ENCODE measurements around the gene LY6G5C.

The LY6G5C gene

GRCh38 chr6:31723980-31724691 is 43.3 kb upstream of the LY6G5C start:
- H3K4me1 ChIP-seq (ENCODE audit: control insufficient read depth in 1 of 2, insufficient read depth in 2 of 2, low read length in 2 of 2): peaks cover 27 to 30% of the 10 kb centered on the region in 2 donors
- no peaks in the 10 kb centered on the region for H3K9me3 ChIP-seq (ENCODE audit: control insufficient read depth in 1 of 2, low read length in 2 of 2)
- H3K9ac ChIP-seq (ENCODE audit: low read depth in 1 of 2, low read length in 2 of 2): no peak overlapping the region
- H3K27ac ChIP-seq (ENCODE audit: low read depth, low read length): no peak overlapping the region
- H3K36me3 ChIP-seq (ENCODE audit: control insufficient read depth in 1 of 2, insufficient read depth in 2 of 2, low read length in 2 of 2): peaks cover 3 to 21% of the 10 kb centered on the region in 2 donors
- no peak overlapping the region for H3K4me3 ChIP-seq (ENCODE audit: low read depth in 1 of 2, low read length in 2 of 2)
- H3K27me3 ChIP-seq (ENCODE audit: control insufficient read depth in 1 of 2, insufficient read depth in 2 of 2, low read length in 2 of 2): no peaks in the 10 kb centered on the region

- Histone ChIP-seq H3K27ac (ENCODE audit: low read depth, low read length) (no peak within 1 kb of the TSS), H3K4me1 (ENCODE audit: control insufficient read depth in 1 of 2, insufficient read depth in 2 of 2, low read length in 2 of 2) (peaks cover 26 to 31% of the 10 kb centered on the region in 2 donors), H3K9me3 (ENCODE audit: control insufficient read depth in 1 of 2, low read length in 2 of 2) (no peaks in the 10 kb centered on the region), H3K27me3 (ENCODE audit: control insufficient read depth in 1 of 2, insufficient read depth in 2 of 2, low read length in 2 of 2) (no peaks in the 10 kb centered on the region), H3K36me3 (ENCODE audit: control insufficient read depth in 1 of 2, insufficient read depth in 2 of 2, low read length in 2 of 2) (peaks cover under 1 to 21% of the 10 kb centered on the region in 2 donors), H3K4me3 (ENCODE audit: low read depth in 1 of 2, low read length in 2 of 2) (no peak within 1 kb of the TSS), H3K9ac (ENCODE audit: low read depth in 1 of 2, low read length in 2 of 2) (no peak within 1 kb of the TSS)
Observed at GRCh38 chr6:31723245-31723979, 42.5 kb upstream of the LY6G5C start, which contains the start of gene MPIG6B. TSS of gene MPIG6B (plus strand) at chr6:31723373. CDS start at chr6:31723384, 11 bp downstream.

- Histone ChIP-seq H3K9ac (ENCODE audit: low read depth in 1 of 2, low read length in 2 of 2) (no peak overlapping the region), H3K36me3 (ENCODE audit: control insufficient read depth in 1 of 2, insufficient read depth in 2 of 2, low read length in 2 of 2) (peaks cover 0 to 15% of the 10 kb centered on the region in 2 donors), H3K27ac (ENCODE audit: low read depth, low read length) (no peak overlapping the region), H3K27me3 (ENCODE audit: control insufficient read depth in 1 of 2, insufficient read depth in 2 of 2, low read length in 2 of 2) (no peaks in the 10 kb centered on the region), H3K9me3 (ENCODE audit: control insufficient read depth in 1 of 2, low read length in 2 of 2) (no peaks in the 10 kb centered on the region), H3K4me1 (ENCODE audit: control insufficient read depth in 1 of 2, insufficient read depth in 2 of 2, low read length in 2 of 2) (peaks cover 20 to 29% of the 10 kb centered on the region in 2 donors), H3K4me3 (ENCODE audit: low read depth in 1 of 2, low read length in 2 of 2) (no peak overlapping the region)
Observed at GRCh38 chr6:31722173-31722572, 41.3 kb upstream of the LY6G5C start.

GRCh38 chr6:31721351-31722020 is 40.6 kb upstream of the LY6G5C start, which contains the start of gene LY6G6C:
TSS of gene LY6G6C (minus strand) at chr6:31721746. CDS start at chr6:31721679, 67 bp downstream.
- H3K36me3 ChIP-seq (ENCODE audit: control insufficient read depth in 1 of 2, insufficient read depth in 2 of 2, low read length in 2 of 2): peaks cover 0 to 9% of the 10 kb centered on the region in 2 donors
- peaks cover 16 to 23% of the 10 kb centered on the region in 2 donors for H3K4me1 ChIP-seq (ENCODE audit: control insufficient read depth in 1 of 2, insufficient read depth in 2 of 2, low read length in 2 of 2)
- H3K27ac ChIP-seq (ENCODE audit: low read depth, low read length): no peak within 1 kb of the TSS
- no peaks in the 10 kb centered on the region for H3K27me3 ChIP-seq (ENCODE audit: control insufficient read depth in 1 of 2, insufficient read depth in 2 of 2, low read length in 2 of 2)
- H3K9me3 ChIP-seq (ENCODE audit: control insufficient read depth in 1 of 2, low read length in 2 of 2): no peaks in the 10 kb centered on the region
- no peak within 1 kb of the TSS for H3K4me3 ChIP-seq (ENCODE audit: low read depth in 1 of 2, low read length in 2 of 2)
- no peak within 1 kb of the TSS for H3K9ac ChIP-seq (ENCODE audit: low read depth in 1 of 2, low read length in 2 of 2)

- Histone ChIP-seq H3K36me3 (ENCODE audit: control insufficient read depth in 1 of 2, insufficient read depth in 2 of 2, low read length in 2 of 2) (no peaks in the 10 kb centered on the region), H3K9ac (ENCODE audit: low read depth in 1 of 2, low read length in 2 of 2) (no peak overlapping the region), H3K27ac (ENCODE audit: low read depth, low read length) (no peak overlapping the region), H3K4me1 (ENCODE audit: control insufficient read depth in 1 of 2, insufficient read depth in 2 of 2, low read length in 2 of 2) (peaks cover 11 to 23% of the 10 kb centered on the region in 2 donors), H3K9me3 (ENCODE audit: control insufficient read depth in 1 of 2, low read length in 2 of 2) (no peaks in the 10 kb centered on the region), H3K27me3 (ENCODE audit: control insufficient read depth in 1 of 2, insufficient read depth in 2 of 2, low read length in 2 of 2) (no peaks in the 10 kb centered on the region), H3K4me3 (ENCODE audit: low read depth in 1 of 2, low read length in 2 of 2) (no peak overlapping the region)
Observed at GRCh38 chr6:31720196-31720770, 39.4 kb upstream of the LY6G5C start.

- H3K9ac ChIP-seq (ENCODE audit: low read depth in 1 of 2, low read length in 2 of 2): peak overlapping the region in 1 of 2 donors; percentile 38
- no peak overlapping the region for H3K4me3 ChIP-seq (ENCODE audit: low read depth in 1 of 2, low read length in 2 of 2)
- peaks cover 14 to 27% of the 10 kb centered on the region in 2 donors for H3K4me1 ChIP-seq (ENCODE audit: control insufficient read depth in 1 of 2, insufficient read depth in 2 of 2, low read length in 2 of 2)
- H3K27me3 ChIP-seq (ENCODE audit: control insufficient read depth in 1 of 2, insufficient read depth in 2 of 2, low read length in 2 of 2): no peaks in the 10 kb centered on the region
- H3K36me3 ChIP-seq (ENCODE audit: control insufficient read depth in 1 of 2, insufficient read depth in 2 of 2, low read length in 2 of 2): no peaks in the 10 kb centered on the region
- no peaks in the 10 kb centered on the region for H3K9me3 ChIP-seq (ENCODE audit: control insufficient read depth in 1 of 2, low read length in 2 of 2)
- H3K27ac ChIP-seq (ENCODE audit: low read depth, low read length): no peak overlapping the region
Observed at GRCh38 chr6:31719001-31719400, 38.1 kb upstream of the LY6G5C start.

- Histone ChIP-seq H3K36me3 (ENCODE audit: control insufficient read depth in 1 of 2, insufficient read depth in 2 of 2, low read length in 2 of 2) (no peaks in the 10 kb centered on the region), H3K27ac (ENCODE audit: low read depth, low read length) (no peak overlapping the region), H3K4me1 (ENCODE audit: control insufficient read depth in 1 of 2, insufficient read depth in 2 of 2, low read length in 2 of 2) (peaks cover 17 to 34% of the 10 kb centered on the region in 2 donors), H3K9me3 (ENCODE audit: control insufficient read depth in 1 of 2, low read length in 2 of 2) (no peaks in the 10 kb centered on the region), H3K27me3 (ENCODE audit: control insufficient read depth in 1 of 2, insufficient read depth in 2 of 2, low read length in 2 of 2) (no peaks in the 10 kb centered on the region), H3K4me3 (ENCODE audit: low read depth in 1 of 2, low read length in 2 of 2) (no peak overlapping the region), H3K9ac (ENCODE audit: low read depth in 1 of 2, low read length in 2 of 2) (no peak overlapping the region)
Observed at GRCh38 chr6:31718265-31718664, 37.4 kb upstream of the LY6G5C start.

- Histone ChIP-seq H3K27ac (ENCODE audit: low read depth, low read length) (no peak overlapping the region), H3K9me3 (ENCODE audit: control insufficient read depth in 1 of 2, low read length in 2 of 2) (no peaks in the 10 kb centered on the region), H3K27me3 (ENCODE audit: control insufficient read depth in 1 of 2, insufficient read depth in 2 of 2, low read length in 2 of 2) (no peaks in the 10 kb centered on the region), H3K4me1 (ENCODE audit: control insufficient read depth in 1 of 2, insufficient read depth in 2 of 2, low read length in 2 of 2) (peaks cover 17 to 34% of the 10 kb centered on the region in 2 donors), H3K4me3 (ENCODE audit: low read depth in 1 of 2, low read length in 2 of 2) (no peak overlapping the region), H3K36me3 (ENCODE audit: control insufficient read depth in 1 of 2, insufficient read depth in 2 of 2, low read length in 2 of 2) (no peaks in the 10 kb centered on the region), H3K9ac (ENCODE audit: low read depth in 1 of 2, low read length in 2 of 2) (no peak overlapping the region)
Observed at GRCh38 chr6:31717499-31718222, 36.8 kb upstream of the LY6G5C start.

GRCh38 chr6:31715022-31715958 is 34.4 kb upstream of the LY6G5C start, which contains the start of gene LY6G6D:
TSS of gene LY6G6D (plus strand) at chr6:31715348. CDS start at chr6:31715356, 8 bp downstream.
- H3K27me3 ChIP-seq (ENCODE audit: control insufficient read depth in 1 of 2, insufficient read depth in 2 of 2, low read length in 2 of 2): no peaks in the 10 kb centered on the region
- no peak within 1 kb of the TSS for H3K27ac ChIP-seq (ENCODE audit: low read depth, low read length)
- no peak within 1 kb of the TSS for H3K9ac ChIP-seq (ENCODE audit: low read depth in 1 of 2, low read length in 2 of 2)
- H3K9me3 ChIP-seq (ENCODE audit: control insufficient read depth in 1 of 2, low read length in 2 of 2): no peaks in the 10 kb centered on the region
- H3K4me1 ChIP-seq (ENCODE audit: control insufficient read depth in 1 of 2, insufficient read depth in 2 of 2, low read length in 2 of 2): peaks cover 27 to 51% of the 10 kb centered on the region in 2 donors
- no peaks in the 10 kb centered on the region for H3K36me3 ChIP-seq (ENCODE audit: control insufficient read depth in 1 of 2, insufficient read depth in 2 of 2, low read length in 2 of 2)
- H3K4me3 ChIP-seq (ENCODE audit: low read depth in 1 of 2, low read length in 2 of 2): no peak within 1 kb of the TSS

Data from duodenal mucosa (tissue), 2 donors.